Neural progenitor cell (in vitro differentiated cells): Measurements from ENCODE around the gene RPS6KB1.

ENCODE experiments used
- CTCF ChIP-seq: fragments of 200-600 bp; sonication (generic); IDR thresholded peaks from 2 replicates; pipeline ENCODE4 v1.5.1; 2017; ENCODE audit warnings: antibody characterized with exemption, mild to moderate bottlenecking
- EZH2 ChIP-seq: fragments of 200-600 bp; sonication (generic); IDR thresholded peaks from 2 replicates; pipeline ENCODE4 v1.6.1; 2017; ENCODE audit warnings: antibody characterized with exemption, mild to moderate bottlenecking, moderate library complexity
- EZH2phosphoT487 ChIP-seq: fragments of 200-600 bp; sonication (generic); IDR thresholded peaks from 2 replicates; pipeline ENCODE4 v1.6.1; 2017; ENCODE audit warnings: antibody characterized with exemption

GRCh38 chr17:59874376-59874775 is 18.5 kb upstream of the RPS6KB1 start:
- no peak for TF ChIP-seq EZH2phosphoT487
- TF ChIP-seq CTCF = no peak
- no peak for TF ChIP-seq EZH2
